Measurements from ENCODE around the gene KCNJ1. TPM values are rescaled to one million over a fixed set of nuclear protein-coding genes. Genes with fewer than 3 reads are reported as not detected.

KCNJ1 gene
- total and polyA plus RNA-seq, 9 of the 15 experiments (the other 6 are each of a cell fraction or from before 2014, with no cell fraction given): not detected

DNA sequence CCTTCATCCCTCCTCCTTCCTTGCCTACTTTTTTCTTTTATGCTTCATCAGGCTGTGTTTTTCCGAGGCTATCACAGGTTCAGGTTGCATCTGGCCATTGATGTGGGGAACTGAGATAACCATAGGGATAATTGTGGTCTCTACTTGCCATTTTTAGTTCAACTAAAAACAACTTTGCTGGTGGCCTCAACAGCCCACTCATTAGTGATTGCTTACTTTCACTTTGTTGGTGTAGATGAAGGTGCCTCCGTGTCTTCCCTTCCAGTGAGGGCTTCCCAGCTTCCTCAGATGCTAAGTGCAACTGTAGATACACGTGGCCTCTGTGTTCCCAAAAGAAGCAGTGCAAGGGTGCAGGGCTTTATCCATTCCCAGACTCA is 35.0 kb downstream of the KCNJ1 start:
- POLR2A ChIA-PET: no interaction called here
- no peak overlapping the region for H3K9ac ChIP-seq (ENCODE audit: insufficient read depth in 1 of 2, low read depth in 2 of 2, low read length in 2 of 2)
- no peaks in the 10 kb centered on the region for H3K36me3 ChIP-seq (ENCODE audit: control insufficient read depth, insufficient read depth, low read length)
- CTCF ChIA-PET (ENCODE audit: low intra/inter-chr PET ratio): interaction anchor here (1.0 kb wide), 1 partner anchor 660 kb away, joined by 3 read pairs; no protein-coding TSS in a partner anchor
- no peak for ATAC-seq
- FAIRE-seq: no peak
- H4K20me1 ChIP-seq (replicated peaks; ENCODE audit: control insufficient read depth, insufficient read depth, low read length): no peaks in the 10 kb centered on the region
- H3K4me2 ChIP-seq (ENCODE audit: insufficient read depth, low read length): no peak overlapping the region
- no peaks in the 10 kb centered on the region for H3K4me1 ChIP-seq (replicated peaks in 1 of 2; ENCODE audit: control insufficient read depth in 2 of 2, insufficient read depth in 2 of 2, low read length in 2 of 2)
- no peak overlapping the region for H3K27ac ChIP-seq (ENCODE audit: extremely low read depth, low read depth, low read length)
- no peak for DNase-seq (ENCODE audit: extremely low read depth in 1 of 4, low spot score in 3 of 4)
- in situ Hi-C loops (cut with MboI) (loop anchor here (10.0 to 25.0 kb wide), 2 partner anchors 657 to 795 kb away; no protein-coding TSS in a partner anchor), intact Hi-C loops (cut with micrococcal nuclease) (no loop called here)
- no peaks in the 10 kb centered on the region for H3K27me3 ChIP-seq (ENCODE audit: control insufficient read depth in 2 of 2, insufficient read depth in 2 of 2, low read length in 2 of 2)
- no peak overlapping the region for H3K4me3 ChIP-seq
- H3K79me2 ChIP-seq (ENCODE audit: control insufficient read depth, insufficient read depth, low read length): no peaks in the 10 kb centered on the region
- no peaks in the 10 kb centered on the region for H3K9me3 ChIP-seq (replicated peaks; ENCODE audit: control insufficient read depth, insufficient read depth, low read depth, low read length)
- WGBS (ENCODE audit: insufficient coverage, low coverage, missing lambda C conversion rate): 0% methylated on average over 3 of the region's 3 CpGs
- no peak overlapping the region for H2AFZ ChIP-seq (ENCODE audit: low read depth, low read length)
- H3K9me1 ChIP-seq (ENCODE audit: control insufficient read depth, insufficient read depth, low read length): no peaks in the 10 kb centered on the region
- no peak for TF ChIP-seq CREBBP (IDR thresholded peaks at IDR 0.05; ENCODE audit: low read depth, low read length)
- no peak for TF ChIP-seq RUNX1 (IDR thresholded peaks at IDR 0.05; ENCODE audit: low read depth)
- no peak for TF ChIP-seq SRSF7 (optimal IDR thresholded peaks at IDR 0.05; ENCODE audit: low read depth, low read length)
- no peak for TF ChIP-seq ZNF175 (CRISPR knock-in tag; IDR thresholded peaks at IDR 0.05; ENCODE audit: low read depth)
- TF ChIP-seq, protein P1, sequence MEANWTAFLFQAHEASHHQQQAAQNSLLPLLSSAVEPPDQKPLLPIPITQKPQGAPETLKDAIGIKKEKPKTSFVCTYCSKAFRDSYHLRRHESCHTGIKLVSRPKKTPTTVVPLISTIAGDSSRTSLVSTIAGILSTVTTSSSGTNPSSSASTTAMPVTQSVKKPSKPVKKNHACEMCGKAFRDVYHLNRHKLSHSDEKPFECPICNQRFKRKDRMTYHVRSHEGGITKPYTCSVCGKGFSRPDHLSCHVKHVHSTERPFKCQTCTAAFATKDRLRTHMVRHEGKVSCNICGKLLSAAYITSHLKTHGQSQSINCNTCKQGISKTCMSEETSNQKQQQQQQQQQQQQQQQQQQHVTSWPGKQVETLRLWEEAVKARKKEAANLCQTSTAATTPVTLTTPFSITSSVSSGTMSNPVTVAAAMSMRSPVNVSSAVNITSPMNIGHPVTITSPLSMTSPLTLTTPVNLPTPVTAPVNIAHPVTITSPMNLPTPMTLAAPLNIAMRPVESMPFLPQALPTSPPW (CRISPR knock-in tag; IDR thresholded peaks at IDR 0.05): no peak
- TF ChIP-seq, protein P2, sequence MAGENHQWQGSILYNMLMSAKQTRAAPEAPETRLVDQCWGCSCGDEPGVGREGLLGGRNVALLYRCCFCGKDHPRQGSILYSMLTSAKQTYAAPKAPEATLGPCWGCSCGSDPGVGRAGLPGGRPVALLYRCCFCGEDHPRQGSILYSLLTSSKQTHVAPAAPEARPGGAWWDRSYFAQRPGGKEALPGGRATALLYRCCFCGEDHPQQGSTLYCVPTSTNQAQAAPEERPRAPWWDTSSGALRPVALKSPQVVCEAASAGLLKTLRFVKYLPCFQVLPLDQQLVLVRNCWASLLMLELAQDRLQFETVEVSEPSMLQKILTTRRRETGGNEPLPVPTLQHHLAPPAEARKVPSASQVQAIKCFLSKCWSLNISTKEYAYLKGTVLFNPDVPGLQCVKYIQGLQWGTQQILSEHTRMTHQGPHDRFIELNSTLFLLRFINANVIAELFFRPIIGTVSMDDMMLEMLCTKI (IDR thresholded peaks at IDR 0.05; ENCODE audit: partially characterized antibody): no peak
- no peak for TF ChIP-seq NFE2 (IDR thresholded peaks at IDR 0.05; ENCODE audit: low read depth)
- TF ChIP-seq SP2 (IDR thresholded peaks at IDR 0.05; ENCODE audit: extremely low read depth, low read depth, low read length, poor library complexity, severe bottlenecking): no peak
- no peak for TF ChIP-seq ATF7 (IDR thresholded peaks at IDR 0.05)
- TF ChIP-seq PTTG1 (tag; IDR thresholded peaks at IDR 0.05; ENCODE audit: low read depth): no peak
- no peak for TF ChIP-seq ZFP30 (CRISPR knock-in tag; IDR thresholded peaks at IDR 0.05; ENCODE audit: borderline replicate concordance)
- no peak for TF ChIP-seq CHD1 (IDR thresholded peaks at IDR 0.05; ENCODE audit: low read length)
- TF ChIP-seq RFX1 (IDR thresholded peaks at IDR 0.05): no peak
- TF ChIP-seq HDAC8 (tag; IDR thresholded peaks at IDR 0.05): no peak
- no peak for TF ChIP-seq SNRNP70 (optimal IDR thresholded peaks at IDR 0.05; ENCODE audit: low read depth, low read length)
- TF ChIP-seq NFIC (IDR thresholded peaks at IDR 0.05): no peak
- no TSS peak for BruUV-seq (replicated peaks)
